HepG2 (cell line): ENCODE results near the gene PKNOX2. TPM values are rescaled to one million over a fixed set of nuclear protein-coding genes. Genes with fewer than 3 reads are reported as not detected.

Experiments
- ZBTB40 ChIP-seq, 2 experiments: fragments of 450-650 bp in 1 of 2; sonication (generic) in 1 of 2; formaldehyde crosslinking in 1 of 2; IDR thresholded peaks; 2 replicates each; pipeline versions ENCODE4 v1.6.1 to v1.8.0; 2016 to 2022; ENCODE audit warnings: antibody characterized with exemption in 1 of 2, mild to moderate bottlenecking in 1 of 2, missing genetic modification reagents in 1 of 2
- polyA plus RNA-seq, 8 experiments: library from polyadenylated mRNA; depleted of rRNA in 3 of 8; stranded (reverse) in 7 of 8; unstranded in 1 of 8; fragments of >200 nt; fragmentation: Illumina TruSeq in 4 of 8; extraction: Trizol in 4 of 8; gene quantifications; 2 replicates each; pipeline versions ENCODE4 v1.2.1 to v1.2.3, GENCODE V29; 2011 to 2016; ENCODE audit warnings: low read depth in 4 of 8, missing spikeins in 1 of 8, mixed read lengths in 1 of 8; ENCODE audit not compliant: insufficient read depth in 1 of 8
- total RNA-seq, 5 experiments: library from RNA; depleted of rRNA; stranded (reverse); fragments of >200 nt; fragmentation: Illumina TruSeq; extraction: Trizol; gene quantifications; 2 replicates each; pipeline ENCODE4 v1.2.3, GENCODE V29; 2016; ENCODE audit warnings: low read depth in 1 of 5
- TF ChIP-seq, protein P1 (sequence below): sonication (generic); formaldehyde crosslinking; IDR thresholded peaks from 2 replicates; pipeline ENCODE4 v1.8.1; 2023; ENCODE audit warnings: mild to moderate bottlenecking, inconsistent platforms, moderate library complexity, missing genetic modification reagents, borderline replicate concordance

The PKNOX2 gene
- total and polyA plus RNA-seq, 2 of the 13 experiments (the other 11 are each of a cell fraction or from before 2014, with no cell fraction given) = not detected

- TF ChIP-seq ZBTB40 (IDR thresholded peaks at IDR 0.05) (no peak), ZBTB40 (CRISPR knock-in tag; IDR thresholded peaks at IDR 0.05) (no peak)
- TF ChIP-seq, protein P1, sequence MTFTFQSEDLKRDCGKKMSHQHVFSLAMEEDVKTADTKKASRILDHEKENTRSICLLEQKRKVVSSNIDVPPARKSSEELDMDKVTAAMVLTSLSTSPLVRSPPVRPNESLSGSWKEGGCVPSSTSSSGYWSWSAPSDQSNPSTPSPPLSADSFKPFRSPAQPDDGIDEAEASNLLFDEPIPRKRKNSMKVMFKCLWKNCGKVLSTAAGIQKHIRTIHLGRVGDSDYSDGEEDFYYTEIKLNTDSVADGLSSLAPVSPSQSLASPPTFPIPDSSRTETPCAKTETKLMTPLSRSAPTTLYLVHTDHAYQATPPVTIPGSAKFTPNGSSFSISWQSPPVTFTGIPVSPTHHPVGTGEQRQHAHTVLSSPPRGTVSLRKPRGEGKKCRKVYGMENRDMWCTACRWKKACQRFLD = no peak
Measured at GRCh38 chr11:125335106-125335505, 170.6 kb downstream of the PKNOX2 start (continued).
